NCI-H524 treated with DMSO at 0.1 percent for 48 hours (cell line): ENCODE data around the gene DHRS2.
A peak's percentile ranks its signal among the peaks of the same experiment; 100 is the strongest.

Source experiments
- DNase-seq: peaks from one replicate; lab custom pipeline; 2025; lab: John Stamatoyannopoulos, UW

DHRS2 gene

GRCh38 chr14:23612802-23613201 is 23.4 kb upstream of the DHRS2 start:
- DNase-seq: no peak

DNA sequence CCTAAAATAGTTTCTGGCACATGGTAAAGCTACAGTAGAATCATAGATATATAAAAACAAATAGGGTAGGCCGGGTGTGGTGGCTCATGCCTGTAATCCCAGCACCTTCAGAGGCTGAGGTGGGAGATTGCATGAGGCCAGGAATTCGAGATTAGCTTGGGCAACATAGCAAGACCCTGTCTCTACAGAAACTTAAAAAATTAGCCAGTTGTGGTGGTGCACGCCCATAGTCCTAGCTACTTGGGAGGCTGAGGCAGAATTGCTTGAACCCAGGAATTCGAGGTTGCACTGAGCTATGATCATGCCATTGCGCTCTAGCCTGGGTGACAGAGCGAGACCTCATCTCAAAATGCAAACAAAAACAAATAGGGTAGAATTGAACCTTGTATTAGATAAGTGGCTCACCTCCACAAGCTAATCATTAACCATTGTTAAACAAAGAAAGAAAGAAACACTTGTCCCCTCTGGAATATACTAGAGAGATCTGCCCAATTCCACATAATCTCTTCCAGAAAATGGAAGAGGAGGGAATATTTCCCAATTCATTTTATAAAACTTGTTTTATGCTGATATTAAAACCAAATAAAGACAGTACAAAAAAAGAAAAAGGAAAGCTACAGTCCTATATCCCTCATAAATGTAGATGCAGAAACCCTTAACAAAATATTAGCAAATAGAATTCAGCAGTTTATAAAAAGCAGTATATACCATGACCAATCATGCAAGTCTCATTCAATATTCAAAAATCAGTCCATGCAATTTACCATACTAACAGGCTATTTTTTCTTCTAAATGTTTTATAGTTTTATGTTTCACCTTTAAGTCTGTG is 22.7 kb upstream of the DHRS2 start:
- no peak for DNase-seq

DNA sequence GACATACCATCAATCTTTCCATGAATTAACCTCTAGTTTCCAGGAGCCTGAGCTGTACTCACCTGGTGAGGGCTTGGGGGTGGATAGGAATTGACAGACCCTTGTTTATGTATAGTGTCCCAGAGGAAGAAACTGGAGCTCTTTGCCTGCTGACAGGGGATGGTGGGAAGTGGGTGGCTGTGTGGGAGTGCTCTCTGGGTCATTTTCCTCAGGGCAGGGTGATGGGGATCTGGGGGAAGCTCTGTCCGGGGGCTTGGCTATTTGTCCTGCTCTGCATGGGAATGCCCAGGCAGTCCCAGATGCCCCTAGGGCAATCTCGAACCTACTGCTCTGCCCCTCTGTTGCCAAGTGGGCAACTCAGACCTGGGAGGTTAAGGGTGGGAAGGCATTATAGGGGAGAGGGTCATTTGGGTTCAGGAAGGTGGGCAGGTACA is 21.8 kb upstream of the DHRS2 start:
- DNase-seq: no peak

GRCh38 chr14:23615856-23616255 is 20.3 kb upstream of the DHRS2 start:
- no peak for DNase-seq

GRCh38 chr14:23617539-23617938 is 18.6 kb upstream of the DHRS2 start:
- no peak for DNase-seq

DNA sequence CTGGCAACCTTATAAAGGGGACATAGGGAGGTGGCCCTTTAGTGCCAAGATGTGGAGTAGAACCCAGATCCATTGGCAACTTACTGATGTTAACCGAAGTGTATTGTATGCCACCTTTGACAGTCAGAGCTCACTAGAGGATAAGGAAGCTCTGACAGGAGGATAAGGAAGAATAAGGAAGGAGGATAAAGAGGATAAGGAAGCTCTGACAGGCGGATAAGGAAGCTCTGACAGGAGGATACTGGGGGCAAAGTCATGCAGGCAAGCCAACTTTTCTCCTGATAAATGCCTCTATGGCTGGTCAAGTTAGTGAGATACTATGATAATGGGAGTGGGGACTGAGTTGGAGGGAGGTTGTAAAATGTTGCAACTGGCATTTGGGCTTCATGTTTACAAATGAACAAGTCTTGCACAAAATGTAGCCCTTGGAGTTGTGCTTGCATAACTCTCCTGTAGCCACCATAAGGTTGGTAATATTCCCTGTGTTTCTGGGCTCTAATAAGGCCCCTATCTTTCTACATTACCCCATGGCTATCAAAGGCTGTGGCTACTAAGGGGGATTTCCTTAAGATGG is 17.7 kb upstream of the DHRS2 start:
- DNase-seq: no peak

DNA sequence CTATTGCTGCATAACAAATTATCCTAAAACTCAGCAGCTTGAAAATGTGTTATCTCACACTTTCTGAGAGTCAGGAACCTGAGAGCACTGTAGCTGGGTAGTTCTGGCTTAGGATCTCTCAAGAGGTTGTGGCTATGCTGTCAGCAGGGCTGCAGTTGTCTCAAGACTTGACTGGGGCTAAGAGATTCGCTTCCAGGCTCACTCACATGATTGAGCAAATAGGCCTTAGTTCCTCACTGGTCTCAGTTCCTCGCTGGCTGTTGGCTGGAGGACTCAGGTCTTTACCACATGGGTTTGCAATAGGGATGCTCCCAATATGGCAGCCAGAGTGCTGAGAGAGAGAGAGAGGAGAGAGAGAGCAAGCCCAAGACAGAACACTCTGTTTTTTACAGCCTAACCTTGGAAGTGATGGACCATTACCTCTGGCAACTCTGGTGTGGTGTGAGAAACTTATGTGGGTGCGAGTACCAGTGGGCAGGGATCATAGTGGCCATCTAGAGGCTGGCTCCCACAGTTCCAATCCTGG is 15.9 kb upstream of the DHRS2 start:
- no peak for DNase-seq

DNA sequence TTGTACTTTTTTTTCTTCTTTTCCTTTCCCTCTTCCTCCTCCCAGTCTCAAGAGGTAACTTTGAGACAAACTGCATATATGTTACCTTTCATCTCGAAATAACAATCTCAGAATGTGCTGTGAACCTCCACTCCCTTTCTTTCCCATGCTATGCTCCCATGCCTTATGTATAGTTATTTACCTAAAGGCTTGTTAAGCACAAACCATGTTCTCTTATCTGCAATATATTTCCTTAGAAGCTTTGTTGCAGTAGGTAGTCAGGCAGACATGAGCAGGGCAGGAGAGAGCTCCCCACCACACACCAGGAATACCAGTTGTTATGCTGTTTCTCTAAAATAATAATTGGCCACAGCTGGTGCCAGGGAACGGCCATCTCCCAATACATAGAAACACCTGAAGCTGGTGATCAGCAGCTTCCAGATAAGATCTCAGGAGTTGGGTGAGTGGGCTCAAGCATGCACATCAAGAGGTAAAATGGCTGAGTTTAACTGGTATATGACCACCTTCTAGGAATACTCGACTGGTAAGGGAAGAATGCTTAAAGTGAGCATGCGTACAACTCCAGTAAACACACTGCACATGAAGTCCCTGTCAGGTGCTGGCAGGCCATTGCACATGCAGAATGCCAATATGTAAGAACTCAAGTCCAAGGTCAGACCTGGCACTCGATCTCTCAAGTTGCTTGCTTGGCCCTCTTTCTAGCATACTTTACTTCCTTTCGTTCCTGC is 14.8 kb upstream of the DHRS2 start:
- no peak for DNase-seq

GRCh38 chr14:23621932-23622730 is 14.0 kb upstream of the DHRS2 start:
- DNase-seq: no peak

DNA sequence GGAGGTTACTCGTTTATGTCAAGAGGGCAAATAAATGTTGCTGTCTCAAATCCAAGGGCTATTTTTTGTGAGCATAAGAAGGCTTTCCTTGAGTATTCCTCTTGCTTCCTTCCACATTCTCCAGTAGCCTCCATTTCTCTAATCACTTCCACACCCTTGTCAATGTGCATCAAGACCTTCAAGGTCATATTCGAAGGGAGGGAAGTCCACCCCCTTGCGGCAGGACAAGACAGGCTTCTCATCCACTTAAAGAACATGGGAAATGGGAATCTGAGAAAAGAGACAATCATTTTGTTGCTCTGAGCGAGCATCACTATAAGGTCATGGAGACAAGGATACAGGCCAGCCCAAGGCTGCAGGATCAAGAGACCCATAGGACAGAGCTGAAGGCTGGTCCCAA is 13.2 kb upstream of the DHRS2 start:
- DNase-seq: no peak

DNA sequence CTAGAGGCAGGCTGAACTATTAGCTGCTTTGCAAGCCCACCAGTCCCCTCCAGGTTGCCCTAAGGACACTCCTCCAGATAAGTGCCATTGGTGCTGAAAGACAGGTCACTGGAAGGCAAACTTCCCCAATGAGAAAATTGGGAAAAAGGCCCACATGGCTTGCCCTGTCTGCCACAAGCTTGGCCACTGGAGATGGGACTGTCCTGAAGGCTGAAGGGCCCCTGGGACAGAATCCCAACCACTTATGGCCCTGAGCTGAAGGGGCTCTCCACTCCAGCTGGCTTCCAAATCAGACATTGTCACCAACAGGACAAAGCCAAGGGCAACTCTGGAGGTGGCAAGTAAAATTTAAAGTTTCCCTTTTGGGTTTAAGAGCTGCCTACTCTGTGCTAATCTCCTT is 12.2 kb upstream of the DHRS2 start:
- no peak for DNase-seq

DNA sequence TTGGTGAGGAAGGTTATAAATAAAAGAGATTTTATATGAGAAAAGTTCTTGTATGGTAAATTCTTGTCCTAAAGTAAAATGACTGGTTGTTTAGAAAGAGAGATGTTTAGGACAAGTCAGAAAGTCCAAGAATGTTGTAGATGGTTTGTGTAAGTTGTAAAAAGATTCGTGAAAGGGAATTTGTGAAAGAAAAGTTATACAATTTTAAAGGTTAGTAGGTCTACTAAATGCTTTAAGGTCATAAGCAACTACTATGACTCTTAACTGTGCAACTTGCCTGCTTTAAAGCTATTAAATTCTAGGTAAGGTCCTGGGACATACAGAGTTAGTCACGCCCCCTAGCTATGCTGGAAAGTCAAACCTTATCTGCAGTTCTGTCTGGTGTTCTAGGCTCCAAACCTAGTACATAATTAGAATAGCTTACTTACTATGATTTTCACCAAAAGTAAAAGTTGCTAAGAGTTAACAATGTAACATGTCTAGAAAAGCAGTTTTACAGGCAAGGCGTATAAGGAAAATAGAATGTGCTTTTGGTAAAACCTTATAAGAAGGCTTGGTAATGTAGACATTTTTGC is 11.2 kb upstream of the DHRS2 start:
- DNase-seq: no peak

DNA sequence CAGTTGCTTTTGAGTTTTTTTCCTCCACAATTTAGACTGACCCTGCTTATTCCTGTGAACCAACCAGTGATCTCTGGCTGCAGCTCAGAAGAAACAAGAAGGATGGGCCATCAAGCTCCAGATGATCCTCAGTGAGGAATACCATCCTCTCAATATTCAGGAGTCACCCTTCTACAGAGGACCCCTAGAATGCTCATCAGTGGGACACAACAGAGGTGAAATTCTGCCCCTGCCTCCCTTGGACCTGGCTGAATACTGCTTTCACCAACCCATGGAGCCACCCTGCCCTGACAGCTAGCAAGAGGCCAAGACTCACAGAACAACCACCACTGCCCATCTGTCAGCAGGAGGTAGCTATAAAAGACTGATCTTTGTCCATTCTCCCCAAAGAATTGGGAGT is 9.2 kb upstream of the DHRS2 start:
- no peak for DNase-seq

- DNase-seq: no peak
Observed at GRCh38 chr14:23627961-23628360, 8.2 kb upstream of the DHRS2 start.

GRCh38 chr14:23629204-23629603 is 7.0 kb upstream of the DHRS2 start:
- no peak for DNase-seq

GRCh38 chr14:23629832-23630396 is 6.2 kb upstream of the DHRS2 start:
- no peak for DNase-seq

DNA sequence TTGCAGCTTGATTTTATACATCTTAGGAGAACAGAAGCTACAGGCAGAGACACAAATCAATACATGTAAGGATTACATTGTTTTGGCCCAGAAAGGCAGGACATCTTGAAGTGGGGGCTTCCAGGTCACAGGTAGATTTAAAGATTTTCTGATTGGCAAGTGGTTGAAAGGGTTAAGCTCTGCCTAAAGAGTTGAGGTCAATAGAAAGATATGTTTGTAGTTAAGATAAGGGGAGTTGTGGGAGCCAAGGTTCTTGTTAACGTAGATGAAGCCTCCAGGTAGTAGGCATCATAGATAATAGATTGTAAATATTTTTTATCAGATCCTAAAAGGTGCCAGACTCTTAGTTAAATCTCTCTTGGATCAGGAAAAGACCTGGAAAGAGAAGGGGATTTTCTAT is 5.5 kb upstream of the DHRS2 start:
- no peak for DNase-seq

DNA sequence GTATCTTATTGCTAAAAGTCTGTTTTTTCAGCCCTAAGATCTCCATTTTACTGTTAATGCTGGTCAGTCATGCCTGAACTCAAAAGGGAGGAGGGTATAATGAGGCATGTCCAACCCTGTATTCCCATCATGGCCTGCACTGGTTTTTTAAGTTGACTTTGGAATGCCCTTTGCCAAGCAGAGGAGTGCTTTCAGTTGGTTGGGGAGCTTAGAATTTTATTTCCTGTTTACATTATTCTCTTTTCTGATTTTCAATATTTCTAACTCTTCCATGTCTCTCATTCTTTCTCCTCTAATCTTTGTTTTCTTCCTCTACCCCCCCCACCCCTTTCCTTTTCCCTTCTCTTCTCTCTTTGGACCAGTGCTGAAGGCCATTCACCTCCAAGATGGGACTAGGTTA is 4.9 kb upstream of the DHRS2 start:
- DNase-seq: no peak

- peak; percentile 98 for DNase-seq
Observed at GRCh38 chr14:23631702-23632460, 4.3 kb upstream of the DHRS2 start.

DNA sequence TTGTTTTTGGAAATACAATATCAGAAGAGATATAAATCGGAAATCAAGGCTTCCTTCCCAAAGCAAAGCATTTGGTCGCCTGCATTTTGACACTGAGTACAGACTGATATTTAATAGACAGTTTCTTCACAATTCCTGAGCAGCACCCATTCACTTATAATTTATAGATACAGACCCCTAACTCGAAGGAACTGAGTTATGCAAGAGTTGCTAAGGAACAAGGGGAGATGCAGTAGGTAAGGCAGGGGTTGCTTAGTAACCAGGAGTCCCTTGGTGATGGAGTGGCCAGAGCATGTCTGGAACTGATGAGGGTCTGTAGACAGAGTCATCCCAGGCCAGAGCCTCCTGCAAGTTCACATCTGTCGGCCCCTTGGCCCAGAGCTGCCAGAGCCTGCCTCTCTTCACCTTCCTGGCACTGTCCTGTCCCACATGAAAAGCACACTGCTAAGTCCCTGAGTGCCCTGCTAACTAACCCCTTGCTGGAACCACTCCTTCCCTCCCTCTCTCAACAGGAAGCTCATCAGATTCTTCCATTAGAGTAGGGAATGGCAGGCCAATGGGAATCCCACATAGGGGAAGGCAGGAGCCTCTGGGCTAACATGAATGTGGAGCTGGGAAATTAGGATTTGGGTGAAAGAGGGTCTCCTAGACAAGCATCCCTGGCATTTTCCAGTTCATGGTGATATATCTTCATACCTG is 3.6 kb upstream of the DHRS2 start:
- DNase-seq: peak; percentile 80
